ENCODE measurements around the gene HSD3B2. TPM values are rescaled to one million over a fixed set of nuclear protein-coding genes. Genes with fewer than 3 reads are reported as not detected.

HSD3B2 gene
- total RNA-seq, 1 experiment from 2014 or later = 1.0 TPM

- ATAC-seq (no peak), DNase-seq (ENCODE audit: low spot score) (no peak)
- no peaks in the 10 kb centered on the region for H3K36me3 Mint-ChIP-seq
- no peak overlapping the region for H3K4me3 Mint-ChIP-seq
- CTCF ChIA-PET = interaction anchor here (2.5 kb wide), 1 partner anchor 9 kb away, joined by 19 read pairs; no protein-coding TSS in a partner anchor
- TF ChIP-seq CTCF (IDR thresholded peaks at IDR 0.05) = no peak
- TF ChIP-seq AFF4 (CRISPR knock-in tag; IDR thresholded peaks at IDR 0.05; ENCODE audit: borderline replicate concordance) = no peak
- no peak for TF ChIP-seq MYBL2 (CRISPR knock-in tag; IDR thresholded peaks at IDR 0.05)
- TF ChIP-seq PRDM15 (CRISPR knock-in tag; IDR thresholded peaks at IDR 0.05) = no peak
- no peak for TF ChIP-seq MLX (CRISPR knock-in tag; IDR thresholded peaks at IDR 0.05)
- TF ChIP-seq ZSCAN18 (CRISPR knock-in tag; IDR thresholded peaks at IDR 0.05) = no peak
- no peak for TF ChIP-seq GRHL2 (CRISPR knock-in tag; IDR thresholded peaks at IDR 0.05; ENCODE audit: insufficient replicate concordance, severe bottlenecking)
- TF ChIP-seq IRF2 (CRISPR knock-in tag; IDR thresholded peaks at IDR 0.05; ENCODE audit: borderline replicate concordance, low read depth) = no peak
- H3K27me3 Mint-ChIP-seq (ENCODE audit: low read depth) = peaks cover 5% of the 10 kb centered on the region; the same call in 1 of the 2 replicates
- peaks cover 17% of the 10 kb centered on the region for H3K4me1 Mint-ChIP-seq
- H3K9me3 Mint-ChIP-seq = peaks cover 5% of the 10 kb centered on the region
- no peak overlapping the region for H3K27ac Mint-ChIP-seq
- POLR2A ChIA-PET = no interaction called here
Measured at GRCh38 chr1:119467219-119467618, 52.3 kb downstream of the HSD3B2 start.

GRCh38 chr1:119467857-119468668 lies 53.1 kb downstream of the HSD3B2 start:
- H3K36me3 Mint-ChIP-seq = no peaks in the 10 kb centered on the region
- H3K27ac Mint-ChIP-seq = no peak overlapping the region; the same call in 1 of the 2 replicates
- ATAC-seq (no peak), DNase-seq (ENCODE audit: low spot score) (no peak)
- no peak overlapping the region for H3K4me3 Mint-ChIP-seq
- H3K27me3 Mint-ChIP-seq (ENCODE audit: low read depth) = peaks cover 5% of the 10 kb centered on the region; the same call in 1 of the 2 replicates
- H3K9me3 Mint-ChIP-seq = no peaks in the 10 kb centered on the region
- peaks cover 17% of the 10 kb centered on the region for H3K4me1 Mint-ChIP-seq
- CTCF ChIA-PET = interaction anchor here (2.5 kb wide), 1 partner anchor 8 kb away, joined by 19 read pairs; no protein-coding TSS in a partner anchor
- TF ChIP-seq EMX1 (CRISPR knock-in tag; IDR thresholded peaks at IDR 0.05) (no peak), TP53 (CRISPR knock-in tag; IDR thresholded peaks at IDR 0.05) (no peak), MAX (CRISPR knock-in tag; IDR thresholded peaks at IDR 0.05) (no peak), KAT7 (CRISPR knock-in tag; IDR thresholded peaks at IDR 0.05; ENCODE audit: borderline replicate concordance) (no peak), FOXP4 (CRISPR knock-in tag; IDR thresholded peaks at IDR 0.05) (no peak)
- POLR2A ChIA-PET = no interaction called here

Measured in WTC11 (cell line).